CD4-positive, alpha-beta T cell (primary cell): ENCODE results near the gene MTSS2. TPM values are rescaled to one million over a fixed set of nuclear protein-coding genes. Genes with fewer than 3 reads are reported as not detected.

ENCODE experiments used
- ATAC-seq: fragments of 200-7000 bp; cut with Tn5 transposase; one replicate; pipeline ENCODE4 v1.10.0; 2022; ENCODE audit warnings: mild to moderate bottlenecking; ENCODE audit not compliant: poor library complexity
- CTCF ChIA-PET: fragments of 350-600 bp; sonication (Branson Sonifier 250); formaldehyde crosslinking; loops from one replicate; lab custom pipeline; 2021; ENCODE audit warnings: antibody characterized with exemption, inconsistent platforms; lab: Charles Lee
- POLR2A ChIA-PET: fragments of 350-600 bp; sonication (Branson Sonifier 250); formaldehyde crosslinking; loops from one replicate; lab custom pipeline; 2021; ENCODE audit warnings: antibody characterized with exemption, inconsistent platforms; lab: Charles Lee
- DNase-seq, 14 experiments: peaks; one replicate each; pipeline ENCODE4 v3.0.0-alpha.2; 2013 to 2020; ENCODE audit warnings: mixed read lengths in 2 of 14
- H3K27ac ChIP-seq, 2 donors: one replicate each; pipeline versions ENCODE4 v1.5.1 to v1.7.0; 2013; ENCODE audit warnings: low read length in 2 of 2, low read depth in 1 of 2, mild to moderate bottlenecking in 1 of 2
- H3K27me3 ChIP-seq, 2 experiments: 1 replicate in 1 of 2; 2 replicates in 1 of 2; pipeline versions ENCODE4 v1.6.1 to v1.7.0; 2013; ENCODE audit warnings: low read length in 2 of 2, control low read depth in 1 of 2, mild to moderate bottlenecking in 1 of 2, moderate library complexity in 1 of 2; ENCODE audit not compliant: insufficient read depth in 2 of 2, control insufficient read depth in 1 of 2
- H3K36me3 ChIP-seq: one replicate; pipeline ENCODE4 v1.6.1; 2013; ENCODE audit warnings: low read length, control low read depth; ENCODE audit not compliant: insufficient read depth
- H3K4me1 ChIP-seq: one replicate; pipeline ENCODE4 v1.6.1; 2013; ENCODE audit warnings: low read length, control low read depth; ENCODE audit not compliant: insufficient read depth
- H3K4me3 ChIP-seq: one replicate; pipeline ENCODE4 v1.5.1; 2013; ENCODE audit warnings: mild to moderate bottlenecking, low read length, moderate library complexity
- H3K9me3 ChIP-seq, 2 experiments: 1 replicate in 1 of 2; 2 replicates in 1 of 2; pipeline versions ENCODE4 v1.6.1 to v1.7.0; 2013; ENCODE audit warnings: low read length in 2 of 2, mild to moderate bottlenecking in 2 of 2, control low read depth in 1 of 2, moderate library complexity in 1 of 2; ENCODE audit not compliant: control insufficient read depth in 1 of 2, insufficient read depth in 1 of 2
- H3K27ac Mint-ChIP-seq: one replicate; pipeline ENCODE4 v1.8.0; 2020; ENCODE audit warnings: mixed read lengths
- H3K27me3 Mint-ChIP-seq: one replicate; pipeline ENCODE4 v1.8.0; 2021; ENCODE audit warnings: mixed read lengths
- H3K36me3 Mint-ChIP-seq: one replicate; pipeline ENCODE4 v1.8.0; 2021; ENCODE audit warnings: low read depth, mixed read lengths
- H3K4me1 Mint-ChIP-seq: one replicate; pipeline ENCODE4 v1.8.0; 2021; ENCODE audit warnings: low read depth, mixed read lengths
- H3K4me3 Mint-ChIP-seq: one replicate; pipeline ENCODE4 v1.8.0; 2020; ENCODE audit warnings: mild to moderate bottlenecking, mixed read lengths
- H3K9me3 Mint-ChIP-seq: one replicate; pipeline ENCODE4 v1.8.0; 2020; ENCODE audit warnings: mixed read lengths
- CTCF ChIP-seq: fragments of 200-600 bp; IDR thresholded peaks from one replicate; pipeline ENCODE4 v1.8.0; 2022; ENCODE audit warnings: antibody characterized with exemption, mild to moderate bottlenecking
- intact Hi-C, 2 experiments: fragments of 100-400 bp; cut with DNase I in 1 of 2; cut with micrococcal nuclease in 1 of 2; formaldehyde crosslinking; loops; one replicate each; pipeline versions ENCODE4 v1.15.1 to v1.9.0; 2023 to 2025; cut with DNase I, micrococcal nuclease
- total RNA-seq, 174 experiments: library from RNA in 2 of 174; stranded (reverse) in 2 of 174; gene quantifications; one replicate each; pipeline ENCODE4 v1.2.3 and lab custom pipeline; 2021 to 2026

The MTSS2 gene
- total RNA-seq, 2 experiments from 2014 or later = 15.4 to 16.4 TPM

GRCh38 chr16:70680495-70681381 is 5.1 kb downstream of the MTSS2 start:
- ATAC-seq = no peak
- Histone ChIP-seq H3K36me3 (no peaks in the 10 kb centered on the region), H3K27ac (no peak overlapping the region), H3K4me3 (no peak overlapping the region), H3K9me3 (peaks cover 0 to 9% of the 10 kb centered on the region in 2 experiments), H3K27me3 (peaks cover 19 to 31% of the 10 kb centered on the region in 2 experiments), H3K4me1 (peaks cover 10% of the 10 kb centered on the region)
- H3K36me3 Mint-ChIP-seq = no peaks in the 10 kb centered on the region
- no peaks in the 10 kb centered on the region for H3K9me3 Mint-ChIP-seq
- peak overlapping the region; percentile 7 for H3K4me3 Mint-ChIP-seq
- CTCF ChIA-PET = no interaction called here
- no peak for TF ChIP-seq CTCF
- H3K27me3 Mint-ChIP-seq = peaks cover 7% of the 10 kb centered on the region
- POLR2A ChIA-PET = no interaction called here
- H3K27ac Mint-ChIP-seq = no peak overlapping the region
- intact Hi-C loops = loop anchor here (1.0 kb wide), 1 partner anchor 91 kb away; no protein-coding TSS in a partner anchor
- DNase-seq = peak in 1 of 14 experiments; percentile 3
- H3K4me1 Mint-ChIP-seq = no peaks in the 10 kb centered on the region

- Mint-ChIP-seq H3K27ac (no peak overlapping the region), H3K4me1 (no peaks in the 10 kb centered on the region), H3K36me3 (no peaks in the 10 kb centered on the region), H3K27me3 (peaks cover 3% of the 10 kb centered on the region), H3K4me3 (no peak overlapping the region), H3K9me3 (no peaks in the 10 kb centered on the region)
- ChIA-PET CTCF (no interaction called here), POLR2A (interaction anchor here (1.5 kb wide), 1 partner anchor 91 kb away, joined by 3 read pairs; no protein-coding TSS in a partner anchor)
- H3K4me1 ChIP-seq = peaks cover 4% of the 10 kb centered on the region
- ATAC-seq (peak; percentile 60), DNase-seq (peak in 2 of 14 experiments; percentile 4 to 24)
- TF ChIP-seq CTCF = no peak
- no peaks in the 10 kb centered on the region for H3K36me3 ChIP-seq
- intact Hi-C loops = loop anchor here (1.0 kb wide), 1 partner anchor 91 kb away; no protein-coding TSS in a partner anchor
- H3K27me3 ChIP-seq = peaks cover 16 to 26% of the 10 kb centered on the region in 2 experiments
- no peak overlapping the region for H3K4me3 ChIP-seq
- peaks cover 0 to 9% of the 10 kb centered on the region in 2 experiments for H3K9me3 ChIP-seq
- no peak overlapping the region for H3K27ac ChIP-seq
Measured at GRCh38 chr16:70679671-70680494, 6.0 kb downstream of the MTSS2 start.

GRCh38 chr16:70678898-70679670 is 6.8 kb downstream of the MTSS2 start:
- DNase-seq (peak in 1 of 14 experiments; percentile 6), ATAC-seq (no peak)
- ChIA-PET CTCF (no interaction called here), POLR2A (interaction anchor here (1.5 kb wide), 1 partner anchor 92 kb away, joined by 3 read pairs; no protein-coding TSS in a partner anchor)
- H3K4me3 ChIP-seq = no peak overlapping the region
- Mint-ChIP-seq H3K4me1 (no peaks in the 10 kb centered on the region), H3K36me3 (no peaks in the 10 kb centered on the region), H3K27ac (no peak overlapping the region), H3K27me3 (no peaks in the 10 kb centered on the region), H3K9me3 (no peaks in the 10 kb centered on the region), H3K4me3 (no peak overlapping the region)
- no peaks in the 10 kb centered on the region for H3K36me3 ChIP-seq
- peaks cover 8 to 20% of the 10 kb centered on the region in 2 experiments for H3K27me3 ChIP-seq
- no peaks in the 10 kb centered on the region for H3K4me1 ChIP-seq
- no peak overlapping the region for H3K27ac ChIP-seq
- intact Hi-C loops = no loop called here
- no peak for TF ChIP-seq CTCF
- peaks cover 0 to 9% of the 10 kb centered on the region in 2 experiments for H3K9me3 ChIP-seq
